Retina (tissue), 1 donor: ENCODE measurements around the gene SOWAHA.

Experiments used
- DNase-seq: peaks from one replicate; pipeline ENCODE4 v3.0.0-alpha.2; 2016

SOWAHA gene

GRCh38 chr5:132812781-132813598 lies at the start of gene SOWAHA:
TSS of gene SOWAHA (plus strand) at chr5:132813302. CDS start at chr5:132813622, 320 bp downstream.
- DNase-seq: peak; percentile 56

DNA sequence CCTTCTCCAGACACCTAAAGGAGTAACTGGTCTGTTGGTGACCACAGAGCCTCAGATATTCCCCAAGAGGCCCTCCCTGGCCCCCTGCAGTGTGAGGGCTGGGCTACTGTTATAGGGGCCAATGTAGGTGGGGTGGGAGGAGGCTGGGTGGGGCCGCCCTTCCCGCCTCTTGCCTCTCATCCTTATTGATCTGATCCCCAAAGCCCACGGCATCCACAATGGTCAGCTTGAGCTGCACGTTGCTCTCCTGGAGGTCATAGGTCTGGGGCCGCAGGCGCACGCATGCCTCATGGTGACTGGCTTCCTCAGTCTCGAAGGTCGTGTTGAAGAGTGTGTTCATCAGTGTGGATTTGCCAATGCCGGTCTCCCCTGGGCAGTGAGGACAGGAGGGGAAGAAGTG lies 49.1 kb upstream of the SOWAHA start:
- DNase-seq: no peak

- DNase-seq: no peak
Observed at GRCh38 chr5:132764671-132765238, 48.3 kb upstream of the SOWAHA start.

DNA sequence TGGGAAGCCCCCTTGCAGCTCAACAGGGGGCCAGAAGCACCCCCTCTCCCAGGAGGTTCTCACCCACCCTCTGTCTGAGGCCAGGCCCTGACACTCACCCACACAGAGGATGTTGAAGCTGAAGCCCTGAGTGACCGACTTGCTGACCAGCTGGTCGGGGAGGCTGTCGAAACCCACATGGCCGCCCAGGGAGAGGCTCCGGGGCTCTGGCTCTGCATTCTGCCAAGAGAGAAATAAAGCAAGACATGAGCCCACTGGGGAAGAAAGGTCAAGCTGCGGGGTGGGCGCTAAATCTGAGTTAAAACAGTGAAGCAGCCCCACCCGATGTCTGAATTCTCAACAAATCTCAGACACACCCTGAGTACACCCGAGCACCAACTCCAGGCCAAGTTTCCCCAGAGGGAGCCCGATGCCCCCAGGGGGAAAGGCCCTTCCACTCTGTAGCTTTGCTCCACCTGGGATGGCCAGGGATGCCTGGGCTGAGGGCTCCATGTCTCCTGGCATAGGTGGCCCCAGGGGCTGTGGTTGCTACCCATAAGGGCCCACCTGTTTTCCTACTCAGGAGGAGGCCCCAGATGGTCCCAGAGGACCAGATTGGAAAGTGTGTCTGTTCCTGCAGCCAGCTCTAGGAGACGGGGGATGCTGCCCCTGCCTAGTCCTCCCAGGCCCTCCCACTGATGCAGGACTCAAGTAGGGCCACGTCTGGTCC lies 47.6 kb upstream of the SOWAHA start:
- no peak for DNase-seq

DNA sequence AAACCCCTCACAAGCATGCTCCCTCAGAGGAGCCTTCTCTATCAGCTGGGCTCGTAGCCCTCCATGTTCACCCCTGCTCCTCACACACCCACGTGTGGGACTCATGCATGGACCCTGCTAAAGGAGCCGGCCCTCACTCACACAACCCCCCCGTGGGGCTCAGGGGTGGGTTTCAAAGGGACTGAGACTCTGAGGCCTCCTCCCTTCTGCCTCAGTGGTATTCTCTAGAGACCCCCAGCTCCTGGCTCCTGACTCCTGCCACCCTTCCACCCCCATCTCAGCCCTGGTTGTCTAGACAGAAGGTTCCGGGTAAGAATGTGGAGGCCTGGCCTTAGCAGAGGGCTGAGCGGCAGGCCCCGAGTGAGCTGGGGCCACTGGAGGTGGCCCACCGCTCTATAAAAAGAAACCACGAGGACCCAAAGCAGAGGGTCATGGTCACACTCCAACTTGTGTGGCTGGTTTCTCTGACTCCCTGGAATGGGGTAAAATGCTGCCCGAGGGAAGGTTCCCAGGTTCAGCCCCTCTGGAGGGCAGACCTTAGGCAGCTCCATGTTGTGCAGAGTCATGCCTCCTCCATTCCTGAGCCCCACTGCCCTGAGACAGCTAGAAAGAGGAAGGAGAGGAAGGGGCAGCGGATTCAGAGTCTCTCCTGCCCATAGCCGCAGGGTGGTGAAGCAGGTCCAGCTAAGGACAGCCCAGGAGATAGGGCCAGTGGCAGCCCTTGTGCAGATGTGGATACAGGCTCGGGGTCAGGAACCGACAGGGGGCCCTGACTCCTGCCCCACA lies 46.9 kb upstream of the SOWAHA start:
- no peak for DNase-seq

DNA sequence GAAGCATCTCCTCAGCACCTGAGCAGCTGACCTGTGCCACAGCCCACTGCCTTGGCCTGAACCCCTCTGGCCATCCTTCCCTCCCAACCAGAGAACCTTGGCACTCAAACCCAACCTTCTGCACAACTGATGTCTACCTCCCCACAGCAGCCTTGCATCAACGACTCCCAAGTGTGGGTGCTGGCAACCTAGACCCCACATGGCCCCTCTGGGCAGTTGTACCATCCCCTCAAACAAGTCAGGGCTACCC lies 46.4 kb upstream of the SOWAHA start:
- DNase-seq: no peak

DNA sequence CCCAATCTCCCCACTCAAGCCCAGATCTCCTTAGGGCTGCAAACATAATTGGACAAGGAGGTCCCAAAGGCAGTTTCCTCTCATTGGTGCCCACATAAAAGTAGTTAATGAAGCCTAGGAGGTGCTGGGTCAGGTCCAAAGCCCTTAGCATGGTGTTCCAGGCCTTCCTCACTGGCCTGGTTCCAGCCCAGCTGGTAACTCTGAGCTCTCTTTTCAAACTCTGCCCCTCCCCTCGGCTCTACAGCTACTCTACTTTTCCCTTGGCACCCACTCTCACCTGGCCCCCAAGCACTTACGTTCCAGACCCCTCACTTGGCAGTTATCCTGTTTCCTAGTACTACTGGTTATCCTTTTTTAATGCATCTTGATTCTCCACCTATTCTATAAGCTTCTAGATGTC lies 46.0 kb upstream of the SOWAHA start:
- no peak for DNase-seq

- DNase-seq: no peak
Observed at GRCh38 chr5:132768485-132768868, 44.6 kb upstream of the SOWAHA start.

DNA sequence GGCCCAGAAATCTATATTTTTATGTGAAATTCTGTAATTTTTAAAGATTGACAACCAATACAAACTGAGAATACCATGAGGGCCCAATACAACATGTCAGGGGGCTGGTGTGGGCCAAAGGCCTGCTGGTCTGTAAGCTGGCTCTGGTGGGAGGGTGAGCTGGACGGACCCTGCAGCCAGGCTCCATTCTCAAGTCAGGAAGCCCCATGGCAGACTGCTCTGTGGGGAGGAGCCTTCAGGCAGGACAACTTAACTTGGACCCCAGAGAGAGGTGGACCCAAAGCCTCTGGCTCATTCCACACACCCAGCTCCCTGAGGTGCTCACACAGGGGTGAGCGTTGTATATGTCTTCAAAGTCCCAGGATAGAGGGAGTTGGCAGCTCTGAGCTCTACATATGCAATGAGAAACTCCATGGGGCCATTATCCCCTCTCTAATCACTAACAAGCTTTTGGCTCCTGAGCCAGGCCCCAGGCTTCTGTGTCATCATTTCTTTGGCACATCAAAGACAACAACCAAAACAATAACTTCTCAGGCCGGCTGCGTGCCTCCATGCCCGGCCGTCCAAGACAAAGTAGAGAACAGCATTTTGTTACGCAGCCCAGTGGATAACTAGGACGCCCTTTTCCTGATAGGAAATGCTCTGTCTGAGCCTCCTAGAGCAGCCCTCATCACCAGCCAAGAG lies 42.5 kb upstream of the SOWAHA start:
- peak; percentile 16 for DNase-seq

GRCh38 chr5:132771503-132771998 lies 41.6 kb upstream of the SOWAHA start:
- DNase-seq: no peak

GRCh38 chr5:132772291-132773070 lies 40.6 kb upstream of the SOWAHA start:
- DNase-seq: no peak

GRCh38 chr5:132773114-132773513 lies 40.0 kb upstream of the SOWAHA start:
- no peak for DNase-seq

- no peak for DNase-seq
Observed at GRCh38 chr5:132773601-132774355, 39.3 kb upstream of the SOWAHA start.

GRCh38 chr5:132774406-132774805 lies 38.7 kb upstream of the SOWAHA start:
- no peak for DNase-seq

GRCh38 chr5:132774896-132775295 lies 38.2 kb upstream of the SOWAHA start:
- DNase-seq: no peak

DNA sequence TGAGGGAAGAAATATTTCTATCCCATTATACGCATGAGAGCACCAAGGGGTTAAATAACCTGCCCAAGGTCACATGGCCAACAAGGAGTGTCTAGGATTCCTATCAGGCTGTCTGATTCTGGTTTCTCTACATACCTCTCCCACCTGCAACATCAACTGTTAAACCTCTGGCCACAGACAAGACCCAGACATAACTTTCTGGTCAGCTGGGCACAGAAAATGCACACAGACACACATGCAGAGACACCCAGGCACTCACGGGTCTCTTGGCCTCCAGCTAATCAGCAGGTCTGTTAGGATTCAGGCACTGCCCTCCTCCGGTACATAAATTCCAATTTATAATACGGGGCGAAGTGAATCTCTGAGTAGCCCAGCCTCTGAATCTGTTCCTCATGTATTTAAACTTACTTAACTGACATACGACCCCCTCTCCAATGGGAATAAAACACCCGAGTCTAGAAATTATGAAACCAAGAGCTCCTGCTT lies 37.6 kb upstream of the SOWAHA start:
- peak; percentile 18 for DNase-seq

DNA sequence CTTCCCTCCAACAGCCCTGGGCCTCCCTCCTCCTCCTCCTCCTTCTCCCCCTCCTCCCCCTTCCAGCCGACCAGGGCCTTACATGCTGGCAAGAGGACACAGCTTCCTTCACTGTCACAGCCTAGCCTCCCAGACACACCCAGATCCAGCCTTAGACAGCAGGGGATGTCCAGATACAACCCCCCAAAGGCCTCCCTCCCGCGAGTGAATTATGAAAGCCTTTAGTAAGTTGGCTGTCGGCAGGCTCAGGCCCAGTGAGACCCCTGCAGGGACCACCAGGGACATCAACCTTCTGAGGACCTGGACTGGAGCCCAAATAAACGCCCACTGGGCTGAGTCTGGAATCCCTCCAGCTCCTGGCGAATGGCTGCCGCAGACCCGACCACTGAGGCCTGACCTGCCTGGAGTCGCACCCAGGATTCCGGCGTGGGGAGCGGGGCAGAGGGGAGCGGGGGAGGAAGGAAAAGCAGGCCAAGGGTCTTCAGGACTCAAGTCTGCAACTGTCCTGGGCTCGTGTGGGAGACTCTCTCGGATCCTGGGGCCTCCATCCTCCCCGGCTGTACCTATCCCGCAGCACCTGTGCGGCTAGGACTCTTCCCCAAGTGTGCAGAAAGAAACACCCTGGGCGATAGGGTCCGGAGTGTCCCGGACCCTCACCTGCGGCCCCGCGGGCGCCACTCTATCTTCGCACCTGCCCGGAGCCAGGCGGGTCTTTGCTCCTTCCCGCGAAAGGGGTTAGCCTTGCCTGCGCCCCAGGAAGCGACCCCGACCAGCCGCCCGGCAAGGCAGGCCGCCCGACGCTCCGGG lies 36.8 kb upstream of the SOWAHA start:
- DNase-seq: peak; percentile 62

DNA sequence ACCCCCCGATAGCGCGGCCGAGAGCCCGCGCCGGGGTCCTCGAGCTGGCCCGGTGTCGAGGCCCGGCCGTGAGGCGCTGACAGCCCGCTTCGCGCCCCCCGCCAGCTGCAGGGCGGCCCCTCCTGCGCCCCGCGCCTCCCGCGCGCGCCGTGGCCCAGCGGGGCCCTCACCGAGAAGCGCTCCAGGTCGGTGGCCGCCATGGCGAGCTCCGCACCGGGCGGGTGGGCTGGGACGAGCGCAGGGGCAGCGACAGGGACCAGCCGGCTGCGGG lies 36.2 kb upstream of the SOWAHA start:
- DNase-seq: no peak

- peak; percentile 80 for DNase-seq
Observed at GRCh38 chr5:132777209-132778069, 35.7 kb upstream of the SOWAHA start, which contains the start of gene SEPTIN8. TSS of gene SEPTIN8 (minus strand) at chr5:132777239. CDS start at chr5:132777137, 102 bp downstream.
